IPS DF 6.9 (cell line): ENCODE results near the gene SIN3A.

ENCODE experiments used
- DNase-seq: peaks from one replicate; pipeline ENCODE4 v3.0.0-alpha.2; 2013; ENCODE audit warnings: low read depth, low spot score
- H3K27ac ChIP-seq: one replicate; pipeline ENCODE4 v1.5.1; 2013; ENCODE audit warnings: low read length, control low read depth
- H3K27me3 ChIP-seq: 2 replicates; pipeline ENCODE4 v1.6.1; 2013; ENCODE audit warnings: mild to moderate bottlenecking, low read length; ENCODE audit not compliant: control insufficient read depth, insufficient read depth
- H3K36me3 ChIP-seq: 2 replicates; pipeline ENCODE4 v1.6.1; 2013; ENCODE audit warnings: low read length; ENCODE audit not compliant: control insufficient read depth, insufficient read depth
- H3K4me1 ChIP-seq: 2 replicates; pipeline ENCODE4 v1.6.1; 2013; ENCODE audit warnings: low read length; ENCODE audit not compliant: control insufficient read depth, insufficient read depth
- H3K4me3 ChIP-seq: 2 replicates; pipeline ENCODE4 v1.5.1; 2013; ENCODE audit warnings: mild to moderate bottlenecking, low read length
- H3K9me3 ChIP-seq: 2 replicates; pipeline ENCODE4 v1.6.1; 2013; ENCODE audit warnings: low read length, inconsistent platforms; ENCODE audit not compliant: control insufficient read depth, insufficient read depth
- WGBS: extraction: QIAGEN DNeasy Blood & Tissue Kit; methylation state at CpG from one replicate; pipeline ENCODE4 v1.1.7; 2013; ENCODE audit warnings: mixed read lengths, missing lambda C conversion rate; ENCODE audit not compliant: insufficient read length, insufficient coverage; 5-methylcytosine and 5-hydroxymethylcytosine counted together

Gene SIN3A

GRCh38 chr15:75364881-75365280 lies 86.6 kb downstream of the SIN3A start:
- Histone ChIP-seq H3K27ac (no peak overlapping the region), H3K36me3 (peaks cover 22% of the 10 kb centered on the region), H3K27me3 (no peaks in the 10 kb centered on the region), H3K4me1 (peaks cover 3% of the 10 kb centered on the region), H3K4me3 (no peak overlapping the region), H3K9me3 (no peaks in the 10 kb centered on the region)
- WGBS: no CpG with 5 or more reads among the region's 6 CpGs
- no peak for DNase-seq

- no CpG with 5 or more reads among the region's 9 CpGs for WGBS
- H3K4me1 ChIP-seq: peaks cover 3% of the 10 kb centered on the region; the same call in 1 of the 2 replicates
- no peaks in the 10 kb centered on the region for H3K9me3 ChIP-seq
- H3K27me3 ChIP-seq: no peaks in the 10 kb centered on the region
- no peak overlapping the region for H3K4me3 ChIP-seq
- H3K27ac ChIP-seq: no peak overlapping the region
- peaks cover 28% of the 10 kb centered on the region for H3K36me3 ChIP-seq
- no peak for DNase-seq
These were observed 87.7 kb downstream of the SIN3A start for GRCh38 chr15:75363786-75364185.

GRCh38 chr15:75362642-75363249 lies 88.7 kb downstream of the SIN3A start:
- Histone ChIP-seq H3K4me1 (peaks cover 3% of the 10 kb centered on the region; the same call in 1 of the 2 replicates), H3K36me3 (peaks cover 32% of the 10 kb centered on the region), H3K27ac (no peak overlapping the region), H3K27me3 (no peaks in the 10 kb centered on the region), H3K9me3 (no peaks in the 10 kb centered on the region), H3K4me3 (no peak overlapping the region)
- no CpG with 5 or more reads among the region's 7 CpGs for WGBS
- DNase-seq: no peak

- no CpG with 5 or more reads among the region's 13 CpGs for WGBS
- Histone ChIP-seq H3K27me3 (no peaks in the 10 kb centered on the region), H3K36me3 (peaks cover 32% of the 10 kb centered on the region), H3K9me3 (no peaks in the 10 kb centered on the region), H3K27ac (no peak overlapping the region), H3K4me3 (no peak overlapping the region), H3K4me1 (no peaks in the 10 kb centered on the region)
- DNase-seq: no peak
These were observed 89.4 kb downstream of the SIN3A start for GRCh38 chr15:75361989-75362641.

GRCh38 chr15:75361361-75361988 lies 90.0 kb downstream of the SIN3A start:
- H3K9me3 ChIP-seq: no peaks in the 10 kb centered on the region
- peaks cover 33% of the 10 kb centered on the region for H3K36me3 ChIP-seq
- no peak for DNase-seq
- no peak overlapping the region for H3K27ac ChIP-seq
- H3K4me3 ChIP-seq: no peak overlapping the region
- no peaks in the 10 kb centered on the region for H3K4me1 ChIP-seq
- whole genome bisulfite sequencing: no CpG with 5 or more reads among the region's 10 CpGs
- H3K27me3 ChIP-seq: no peaks in the 10 kb centered on the region

- Histone ChIP-seq H3K27ac (no peak overlapping the region), H3K4me1 (no peaks in the 10 kb centered on the region), H3K27me3 (no peaks in the 10 kb centered on the region), H3K4me3 (no peak overlapping the region), H3K36me3 (peaks cover 34% of the 10 kb centered on the region), H3K9me3 (no peaks in the 10 kb centered on the region)
- no CpG with 5 or more reads among the region's 7 CpGs for WGBS
- no peak for DNase-seq
These were observed 90.6 kb downstream of the SIN3A start for GRCh38 chr15:75360856-75361255.

GRCh38 chr15:75360391-75360790 lies 91.1 kb downstream of the SIN3A start:
- DNase-seq: no peak
- H3K4me1 ChIP-seq: no peaks in the 10 kb centered on the region
- H3K27ac ChIP-seq: no peak overlapping the region
- H3K4me3 ChIP-seq: no peak overlapping the region
- H3K27me3 ChIP-seq: no peaks in the 10 kb centered on the region
- no peaks in the 10 kb centered on the region for H3K9me3 ChIP-seq
- whole genome bisulfite sequencing: no CpG with 5 or more reads among the region's 1 CpG
- H3K36me3 ChIP-seq: peaks cover 34% of the 10 kb centered on the region

- no peaks in the 10 kb centered on the region for H3K9me3 ChIP-seq
- H3K36me3 ChIP-seq: peaks cover 34% of the 10 kb centered on the region
These were observed 91.8 kb downstream of the SIN3A start for GRCh38 chr15:75359537-75360250.

GRCh38 chr15:75358771-75359536 lies 92.5 kb downstream of the SIN3A start:
- Histone ChIP-seq H3K27ac (no peak overlapping the region), H3K4me1 (no peaks in the 10 kb centered on the region), H3K27me3 (no peaks in the 10 kb centered on the region), H3K36me3 (peaks cover 34% of the 10 kb centered on the region), H3K9me3 (no peaks in the 10 kb centered on the region), H3K4me3 (no peak overlapping the region)
- no peak for DNase-seq
- WGBS: no CpG with 5 or more reads among the region's 10 CpGs

More at GRCh38 chr15:75359537-75360250, 91.8 kb downstream of the SIN3A start:
- no CpG with 5 or more reads among the region's 15 CpGs for WGBS
- H3K4me3 ChIP-seq: no peak overlapping the region
- no peak overlapping the region for H3K27ac ChIP-seq
- no peak for DNase-seq
- H3K4me1 ChIP-seq: no peaks in the 10 kb centered on the region
- no peaks in the 10 kb centered on the region for H3K27me3 ChIP-seq
